Mesothelial cell of epicardium (in vitro differentiated cells): ENCODE data around the gene IL18RAP. TPM values are rescaled to one million over a fixed set of nuclear protein-coding genes. Genes with fewer than 3 reads are reported as not detected.

Experiments used
- DNase-seq, 2 experiments: peaks; one replicate each; pipeline ENCODE4 v3.0.0; 2021; ENCODE audit warnings: low spot score in 2 of 2; ENCODE audit not compliant: unreplicated experiment in 2 of 2
- H3K27ac Mint-ChIP-seq: 2 replicates; pipeline ENCODE4 v1.8.0; 2021; ENCODE audit warnings: mixed read lengths
- H3K27me3 Mint-ChIP-seq: 2 replicates; pipeline ENCODE4 v1.8.0; 2021; ENCODE audit warnings: low read depth, mixed read lengths
- H3K36me3 Mint-ChIP-seq: 2 replicates; pipeline ENCODE4 v1.8.0; 2021; ENCODE audit warnings: mixed read lengths
- H3K4me1 Mint-ChIP-seq: 2 replicates; pipeline ENCODE4 v1.8.0; 2021; ENCODE audit warnings: mixed read lengths
- H3K4me3 Mint-ChIP-seq: 2 replicates; pipeline ENCODE4 v1.8.0; 2021; ENCODE audit warnings: mild to moderate bottlenecking, moderate library complexity, mixed read lengths
- H3K9me3 Mint-ChIP-seq: 2 replicates; pipeline ENCODE4 v1.8.0; 2021; ENCODE audit warnings: mixed read lengths
- CTCF ChIP-seq: fragments of 200-600 bp; sonication (generic); IDR thresholded peaks from one replicate; pipeline ENCODE4 v1.5.0; 2021; ENCODE audit warnings: antibody characterized with exemption; ENCODE audit not compliant: unreplicated experiment
- total RNA-seq: library from RNA; stranded (reverse); gene quantifications from 3 replicates; pipeline ENCODE4 v1.2.1, GENCODE V29; 2021

Gene IL18RAP
- total RNA-seq, 1 donor from 2014 or later, result not detected

GRCh38 chr2:102446936-102447335 is 24.0 kb downstream of the IL18RAP start:
- peaks cover 2% of the 10 kb centered on the region for H3K4me1 Mint-ChIP-seq
- no peaks in the 10 kb centered on the region for H3K9me3 Mint-ChIP-seq
- H3K4me3 Mint-ChIP-seq, result no peak overlapping the region
- H3K27ac Mint-ChIP-seq, result no peak overlapping the region
- no peaks in the 10 kb centered on the region for H3K36me3 Mint-ChIP-seq
- no peak for TF ChIP-seq CTCF
- peaks cover 24% of the 10 kb centered on the region for H3K27me3 Mint-ChIP-seq
- DNase-seq, result no peak

- H3K4me1 Mint-ChIP-seq, result no peaks in the 10 kb centered on the region
- H3K4me3 Mint-ChIP-seq, result no peak overlapping the region
- DNase-seq, result peak in 1 of 2 experiments; percentile 60
- peaks cover 23% of the 10 kb centered on the region for H3K27me3 Mint-ChIP-seq
- H3K36me3 Mint-ChIP-seq, result no peaks in the 10 kb centered on the region
- TF ChIP-seq CTCF, result peak; percentile 62
- H3K27ac Mint-ChIP-seq, result no peak overlapping the region
- no peaks in the 10 kb centered on the region for H3K9me3 Mint-ChIP-seq
These were observed 26.5 kb downstream of the IL18RAP start for GRCh38 chr2:102449370-102449974.

GRCh38 chr2:102451968-102452367 is 29.0 kb downstream of the IL18RAP start:
- H3K27me3 Mint-ChIP-seq, result peaks cover 31% of the 10 kb centered on the region
- H3K4me3 Mint-ChIP-seq, result no peak overlapping the region
- peaks cover 8% of the 10 kb centered on the region for H3K9me3 Mint-ChIP-seq
- no peaks in the 10 kb centered on the region for H3K4me1 Mint-ChIP-seq
- DNase-seq, result no peak
- H3K27ac Mint-ChIP-seq, result no peak overlapping the region
- H3K36me3 Mint-ChIP-seq, result no peaks in the 10 kb centered on the region
- TF ChIP-seq CTCF, result no peak

- H3K27ac Mint-ChIP-seq, result no peak overlapping the region
- H3K36me3 Mint-ChIP-seq, result no peaks in the 10 kb centered on the region
- H3K27me3 Mint-ChIP-seq, result peaks cover 33% of the 10 kb centered on the region
- no peak for TF ChIP-seq CTCF
- no peak overlapping the region for H3K4me3 Mint-ChIP-seq
- peaks cover 8% of the 10 kb centered on the region for H3K9me3 Mint-ChIP-seq
- no peaks in the 10 kb centered on the region for H3K4me1 Mint-ChIP-seq
- DNase-seq, result no peak
These were observed 30.5 kb downstream of the IL18RAP start for GRCh38 chr2:102453501-102453900.

GRCh38 chr2:102455061-102455670 is 32.2 kb downstream of the IL18RAP start:
- no peaks in the 10 kb centered on the region for H3K36me3 Mint-ChIP-seq
- no peaks in the 10 kb centered on the region for H3K4me1 Mint-ChIP-seq
- no peak for TF ChIP-seq CTCF
- DNase-seq, result no peak
- H3K27me3 Mint-ChIP-seq, result peaks cover 42% of the 10 kb centered on the region
- H3K27ac Mint-ChIP-seq, result no peak overlapping the region
- no peak overlapping the region for H3K4me3 Mint-ChIP-seq
- peaks cover 8% of the 10 kb centered on the region for H3K9me3 Mint-ChIP-seq

- H3K27ac Mint-ChIP-seq, result no peak overlapping the region
- H3K4me1 Mint-ChIP-seq, result no peaks in the 10 kb centered on the region
- peaks cover 57% of the 10 kb centered on the region for H3K27me3 Mint-ChIP-seq
- no peak overlapping the region for H3K4me3 Mint-ChIP-seq
- DNase-seq, result no peak
- TF ChIP-seq CTCF, result no peak
- H3K9me3 Mint-ChIP-seq, result peaks cover 6% of the 10 kb centered on the region
- H3K36me3 Mint-ChIP-seq, result no peaks in the 10 kb centered on the region
These were observed 37.5 kb downstream of the IL18RAP start for GRCh38 chr2:102460467-102460866.
